Right lung (tissue), 5 donors: Measurements from ENCODE around the gene RFX8. TPM values are rescaled to one million over a fixed set of nuclear protein-coding genes. Genes with fewer than 3 reads are reported as not detected.
"Not testable (repeated sequence)": the region's sequence is repeated elsewhere in the genome, so short reads cannot be mapped to it uniquely, and the experiment has no call there.

ENCODE experiments used
- DNase-seq, 2 donors: peaks; one replicate each; pipeline ENCODE4 v3.0.0-alpha.2; 2013
- polyA plus RNA-seq, 5 donors: library from polyadenylated mRNA; unstranded; fragments of 120-200 nt; gene quantifications; one replicate each; pipeline versions ENCODE4 v1.2.1 to v1.2.3, GENCODE V29; 2013; ENCODE audit warnings: inconsistent platforms in 1 of 5, low replicate concordance in 1 of 5; ENCODE audit not compliant: insufficient read length in 5 of 5, insufficient read depth in 1 of 5

Gene RFX8
- polyA plus RNA-seq, 5 donors: 0.91 to 1.1 (median 0.94) TPM

DNA sequence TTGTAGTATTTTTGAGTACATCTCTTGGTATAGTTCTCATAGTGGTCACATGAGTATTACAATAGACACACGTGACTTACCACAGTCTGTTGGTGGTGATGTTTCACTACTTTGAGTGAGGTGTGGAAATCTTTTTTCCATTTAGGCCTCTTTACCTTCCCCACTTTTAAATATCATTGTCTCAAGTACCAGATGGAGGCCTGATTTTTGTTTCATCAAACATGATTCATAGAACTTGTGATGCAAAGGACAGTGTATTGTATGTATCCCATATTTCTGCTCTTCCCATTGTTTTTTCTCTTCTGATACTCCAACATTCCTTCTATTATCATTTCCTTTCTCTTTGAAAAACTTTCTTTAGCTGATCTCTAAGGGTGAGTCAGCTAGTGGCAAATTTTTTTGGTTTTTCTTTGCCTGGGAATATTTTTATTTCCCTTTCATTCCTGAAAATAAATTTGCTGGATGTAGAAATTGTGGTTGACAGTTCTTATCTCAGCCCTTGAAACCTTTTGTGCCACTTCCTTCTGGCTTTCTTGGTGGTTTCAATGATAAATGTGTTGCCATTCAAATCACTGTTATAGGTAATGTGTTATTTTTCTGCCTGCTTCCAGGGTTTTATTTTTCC, 32.8 kb downstream of the RFX8 start:
- no peak for DNase-seq

DNA sequence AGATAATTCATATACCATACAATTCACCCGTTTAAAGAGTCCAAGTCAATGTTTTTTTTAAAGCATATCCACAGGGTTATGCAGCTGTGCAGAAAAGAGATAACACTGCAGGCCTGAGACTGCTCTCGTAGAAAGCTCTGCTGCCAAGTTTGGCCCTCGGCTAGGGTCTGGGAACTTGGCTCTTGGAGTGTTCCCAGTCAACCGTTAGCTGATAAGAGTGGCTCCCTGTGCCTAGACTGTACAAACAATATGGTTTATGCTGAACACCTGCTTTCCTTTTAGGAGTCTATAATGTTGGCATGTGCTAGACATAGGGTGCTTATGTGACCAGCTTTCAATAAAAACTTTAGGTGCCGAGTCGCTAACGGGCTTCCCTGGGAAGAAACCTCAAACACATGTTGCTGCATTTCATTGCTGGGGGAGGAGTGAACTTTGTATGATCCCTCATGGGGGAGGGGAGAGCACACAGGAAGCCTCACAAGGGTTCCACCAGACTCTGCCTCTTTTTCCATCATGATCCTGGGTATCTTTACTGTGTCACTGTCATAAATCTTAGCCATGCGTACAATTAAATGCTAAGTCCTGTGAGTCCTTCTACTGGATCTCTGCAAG, 34.7 kb downstream of the RFX8 start:
- peak in 1 of 2 donors; percentile 34 for DNase-seq

DNA sequence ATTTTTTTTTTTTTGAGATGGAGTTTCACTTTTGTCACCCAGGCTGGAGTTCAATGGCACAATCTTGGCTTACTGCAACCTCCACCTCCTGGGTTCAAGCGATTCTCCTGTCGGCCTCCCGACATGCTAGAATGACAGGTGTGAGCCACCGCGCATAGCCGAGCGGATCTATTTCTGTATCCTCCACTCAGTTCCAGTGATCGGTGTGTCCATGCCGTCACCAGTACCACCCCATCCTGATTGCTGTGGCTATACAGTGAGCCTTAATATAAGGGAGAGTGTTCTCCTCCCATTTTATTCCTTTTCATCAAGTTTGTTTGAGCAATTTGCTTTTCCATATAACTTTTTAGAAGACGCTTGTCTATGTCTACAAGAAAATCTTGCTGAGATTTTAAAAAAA, 35.2 kb downstream of the RFX8 start:
- DNase-seq: no peak

DNA sequence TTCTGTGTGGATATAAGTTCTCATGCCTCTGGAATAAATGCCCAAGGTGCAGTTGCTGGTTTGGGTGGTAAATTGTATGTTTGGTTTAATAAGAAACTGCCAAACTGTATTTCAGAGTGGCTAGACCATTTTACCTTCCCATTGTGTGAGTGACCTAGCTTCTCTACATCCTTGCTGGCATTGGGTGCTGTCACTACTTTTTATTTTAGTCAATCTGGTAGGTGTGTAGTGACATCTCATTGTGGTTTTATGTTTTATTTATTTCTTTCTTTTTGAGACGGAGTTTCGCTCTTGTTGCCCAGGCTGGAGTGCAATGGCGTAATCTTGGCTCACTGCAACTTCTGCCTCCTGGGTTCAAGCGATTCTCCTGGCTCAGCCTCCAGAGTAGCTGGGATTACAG, 36.4 kb downstream of the RFX8 start:
- DNase-seq: not testable (repeated sequence)

DNA sequence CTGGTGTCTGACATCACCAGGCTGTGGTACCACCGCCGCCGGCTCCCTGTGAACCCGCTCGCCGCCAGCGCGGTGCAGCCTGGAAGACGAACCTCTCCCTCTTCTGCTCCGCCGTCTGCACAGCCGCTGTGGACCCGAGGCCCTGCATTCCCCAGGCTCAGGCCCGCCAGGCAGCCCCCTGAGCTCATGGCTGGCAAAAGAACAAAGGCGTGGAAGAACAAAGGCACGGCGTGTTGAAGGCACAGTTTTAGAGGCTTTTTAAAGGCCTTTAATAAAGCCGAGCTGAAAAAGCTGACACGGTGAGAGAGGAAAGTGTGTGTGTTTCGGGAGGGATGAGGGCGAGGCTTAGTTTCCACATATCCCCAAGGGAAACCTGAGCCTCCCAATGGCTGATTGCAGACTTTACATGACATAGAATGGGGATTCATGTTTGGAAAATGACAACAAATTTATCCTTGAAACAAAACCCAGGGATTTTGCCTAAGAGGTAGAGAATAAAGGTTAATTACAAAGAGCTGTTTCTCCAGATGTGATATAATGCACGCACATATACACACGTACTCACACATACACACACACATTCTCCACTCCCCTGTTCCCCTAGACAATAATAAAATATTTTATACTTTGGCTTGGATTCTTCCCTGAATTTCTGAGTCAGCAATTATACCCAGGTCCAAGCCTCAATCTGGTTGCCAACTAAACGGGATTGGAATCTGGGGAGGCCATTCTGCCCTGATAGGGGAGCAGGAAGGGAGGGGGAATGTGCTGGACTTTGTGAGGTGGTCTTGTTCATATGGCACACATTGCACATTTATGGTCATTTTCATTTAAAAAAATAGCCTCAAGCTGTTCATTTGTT, 39.7 kb downstream of the RFX8 start:
- peak; percentile 25 to 28 for DNase-seq

DNA sequence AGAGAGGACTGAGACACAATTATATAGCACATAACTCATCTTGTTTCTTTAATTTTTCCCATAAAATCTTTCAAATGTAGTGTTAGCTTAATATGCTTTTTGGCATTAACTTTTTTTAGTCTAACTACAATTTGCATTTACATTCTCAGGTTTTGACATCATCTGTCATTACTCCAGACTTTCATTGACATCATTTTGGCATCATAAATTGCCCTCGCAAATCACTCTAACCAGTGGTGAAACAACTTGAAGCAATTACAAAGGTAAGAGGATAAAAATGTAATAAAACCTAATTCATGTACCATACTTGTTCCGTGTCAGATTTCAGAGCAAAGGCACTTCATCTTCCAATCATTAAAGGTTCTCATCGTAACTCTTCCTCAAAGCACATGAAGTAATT, 41.4 kb downstream of the RFX8 start:
- DNase-seq: no peak

DNA sequence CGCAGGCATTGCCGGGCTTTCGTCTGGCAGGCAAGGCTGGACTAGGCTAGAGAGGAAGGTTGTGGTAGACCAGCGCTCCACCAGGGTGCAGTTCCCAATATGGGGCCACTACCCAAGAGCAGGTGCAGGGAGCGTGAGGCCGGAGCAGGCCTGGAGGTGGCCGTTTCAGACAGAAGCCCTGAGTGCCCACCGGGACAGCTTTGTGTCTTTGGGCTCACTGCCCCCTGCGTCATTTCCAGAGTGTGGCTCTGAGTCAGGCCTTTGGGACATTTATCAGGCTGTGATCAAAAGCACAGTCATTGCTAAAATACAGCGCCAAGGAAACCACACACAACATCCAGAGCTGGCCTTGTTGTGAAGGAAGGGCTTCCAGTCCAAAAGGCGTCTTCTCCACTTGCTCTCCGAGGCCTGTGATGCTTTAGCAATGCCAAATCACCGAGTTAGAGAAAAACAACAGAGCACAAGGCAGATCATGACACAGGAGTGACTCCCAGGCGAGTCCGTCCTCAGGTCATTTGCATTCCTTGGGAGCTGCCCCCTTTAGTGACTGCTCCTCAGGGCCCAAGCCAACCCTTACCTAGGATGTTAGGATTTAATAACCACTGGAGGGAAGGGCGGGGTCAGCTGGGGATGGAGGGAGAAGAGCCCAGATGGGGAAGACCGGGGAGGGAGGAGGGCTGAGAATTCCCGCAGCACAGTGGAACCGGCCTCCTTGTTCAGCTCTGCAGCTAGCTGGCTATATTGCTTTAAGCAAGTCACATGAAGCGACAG, 42.3 kb downstream of the RFX8 start:
- DNase-seq: no peak

DNA sequence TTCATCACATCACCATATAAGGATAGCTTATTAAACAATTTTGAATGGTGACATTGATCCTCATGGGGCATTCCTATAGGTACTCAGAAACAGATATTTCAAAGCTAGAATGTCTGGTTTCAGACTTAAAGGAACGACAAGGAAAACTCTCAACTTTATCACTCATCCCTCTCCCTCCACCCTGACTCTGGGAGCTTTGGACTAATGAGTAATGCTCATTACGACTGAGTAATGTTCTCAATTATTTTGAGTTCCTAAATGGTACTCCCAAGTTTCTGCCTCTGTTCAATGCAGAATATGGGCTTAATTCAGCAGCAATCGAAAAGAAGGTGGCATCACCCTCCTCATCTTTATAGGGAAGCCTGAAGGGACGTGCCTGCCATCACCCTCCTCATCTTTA, 43.4 kb downstream of the RFX8 start:
- no peak for DNase-seq

DNA sequence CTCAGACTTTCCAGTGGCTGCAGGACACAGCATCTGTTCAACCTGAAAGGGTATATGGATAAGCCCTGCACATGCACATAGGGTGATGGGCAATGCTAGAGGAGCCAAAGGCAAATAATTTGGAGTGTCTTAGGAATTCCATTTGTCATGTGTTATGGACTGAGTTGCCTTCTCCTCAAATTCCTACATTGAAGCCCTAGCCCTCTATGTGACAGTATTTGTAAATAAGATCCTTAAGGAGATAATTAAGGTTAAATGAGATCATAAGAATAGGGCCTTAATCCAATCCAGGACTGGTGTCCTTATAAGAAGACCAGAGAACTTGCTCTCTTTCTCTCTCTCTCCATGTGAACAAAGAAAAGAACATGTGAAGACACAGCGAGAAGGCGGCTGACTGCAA, 44.8 kb downstream of the RFX8 start:
- DNase-seq: no peak

DNA sequence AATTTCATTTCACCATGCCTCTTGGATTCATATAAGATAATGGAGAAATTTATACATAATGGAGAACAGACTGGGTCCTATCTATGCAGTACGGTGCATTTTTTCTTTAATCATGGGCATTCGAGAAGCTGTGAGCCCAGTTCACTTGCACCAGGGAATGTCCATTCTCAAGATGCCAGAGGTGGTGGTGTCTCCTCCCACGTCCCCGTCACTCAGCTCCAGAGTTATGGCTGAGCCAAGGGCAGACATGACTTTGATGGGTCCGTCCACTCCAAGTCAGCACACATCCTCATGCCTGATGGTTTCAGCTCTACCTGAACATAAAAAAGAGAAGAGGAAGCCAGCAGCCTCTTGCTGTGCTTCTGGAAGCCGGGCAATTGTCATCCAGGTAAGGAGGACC, 45.5 kb downstream of the RFX8 start:
- no peak for DNase-seq

DNA sequence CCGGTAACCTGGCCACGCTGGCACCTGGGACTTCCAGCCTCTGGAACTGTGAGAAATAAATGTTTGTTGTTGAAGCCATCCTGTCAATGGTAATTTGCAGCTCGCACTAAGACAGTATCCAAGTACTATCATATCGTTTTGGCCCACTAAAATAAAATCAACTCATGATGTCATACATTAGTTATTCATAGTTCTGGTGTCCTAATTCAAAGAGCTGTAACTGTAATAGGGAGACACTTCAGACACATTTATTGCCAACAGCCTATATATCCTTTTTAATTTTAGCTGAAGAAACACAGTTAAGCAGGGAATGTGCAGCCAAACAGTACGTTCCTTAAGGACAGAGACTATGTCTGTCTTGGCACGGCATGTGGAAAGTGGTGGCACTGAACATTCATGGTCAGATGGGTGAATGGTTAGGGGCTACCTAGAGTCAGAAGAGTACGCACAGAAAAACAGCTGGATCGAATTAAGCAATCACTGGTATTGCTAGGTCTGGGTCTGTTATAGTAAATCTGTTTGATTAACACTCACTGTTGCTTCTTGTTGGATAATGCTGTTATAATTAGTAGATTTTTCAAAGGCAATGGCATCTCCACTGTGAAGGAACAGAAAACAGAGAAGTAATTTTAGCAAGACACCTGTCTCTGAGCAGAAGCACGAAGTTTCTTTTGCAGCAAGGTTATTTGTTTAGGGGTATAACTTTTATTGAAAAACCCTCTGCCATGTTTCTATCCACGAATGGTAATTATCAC, 46.3 kb downstream of the RFX8 start:
- DNase-seq: no peak

DNA sequence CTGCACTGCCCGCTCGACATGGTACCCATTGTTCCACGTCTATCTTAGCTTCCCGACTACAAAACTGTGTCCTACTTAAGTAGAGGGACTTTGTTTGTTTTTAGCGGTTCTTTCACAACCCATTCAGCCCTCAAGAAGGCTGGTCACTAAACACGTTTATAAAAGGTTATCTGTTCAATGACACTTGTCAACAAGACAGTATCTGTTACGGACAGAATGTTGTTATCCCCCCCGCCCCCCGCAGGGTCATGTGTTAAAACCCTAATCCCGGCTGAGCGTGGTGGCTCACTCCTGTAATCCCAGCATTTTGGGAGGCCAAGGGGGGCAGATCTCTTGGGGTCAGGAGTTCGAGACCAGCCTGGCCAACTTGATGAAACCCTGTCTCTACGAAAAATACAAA, 47.2 kb downstream of the RFX8 start:
- DNase-seq: no peak

DNA sequence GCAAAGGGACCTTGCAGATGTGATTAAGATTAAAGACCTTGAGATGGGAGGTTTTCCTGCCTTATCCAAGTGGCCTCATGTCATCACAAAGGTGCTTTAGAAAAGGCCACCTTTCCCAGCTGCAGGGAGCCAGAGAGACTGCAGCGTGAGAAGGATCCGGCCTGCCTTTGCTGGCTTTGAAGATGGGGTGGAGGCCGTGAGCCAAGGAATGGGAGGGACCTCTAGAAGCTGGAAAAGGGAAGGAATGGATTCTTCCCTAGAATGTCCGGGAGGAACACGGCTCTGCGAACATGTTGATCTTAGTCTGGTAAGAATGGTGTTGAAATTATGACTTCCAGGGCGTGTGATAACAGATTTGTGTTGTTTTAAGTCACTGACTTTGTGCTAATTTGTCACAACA, 47.7 kb downstream of the RFX8 start:
- DNase-seq: no peak

DNA sequence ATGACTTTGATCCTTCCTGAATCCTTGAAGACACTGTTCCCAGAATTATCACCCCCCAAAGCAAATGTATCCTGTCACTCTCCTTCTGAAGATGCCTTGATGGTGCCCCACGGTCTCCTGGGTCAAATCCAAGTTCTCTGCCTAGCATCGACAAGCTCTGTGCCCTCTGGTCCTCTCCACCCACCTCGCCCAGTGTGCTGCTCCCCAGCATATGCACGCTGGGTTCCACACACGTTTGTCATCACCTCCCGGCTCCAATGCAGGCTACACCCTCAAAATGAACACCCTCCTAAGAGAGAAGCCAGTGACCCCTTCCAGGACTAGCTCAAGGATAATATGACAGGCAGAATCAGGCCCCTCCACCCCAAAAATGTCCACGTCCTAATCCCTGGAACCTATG, 48.1 kb downstream of the RFX8 start:
- no peak for DNase-seq

DNA sequence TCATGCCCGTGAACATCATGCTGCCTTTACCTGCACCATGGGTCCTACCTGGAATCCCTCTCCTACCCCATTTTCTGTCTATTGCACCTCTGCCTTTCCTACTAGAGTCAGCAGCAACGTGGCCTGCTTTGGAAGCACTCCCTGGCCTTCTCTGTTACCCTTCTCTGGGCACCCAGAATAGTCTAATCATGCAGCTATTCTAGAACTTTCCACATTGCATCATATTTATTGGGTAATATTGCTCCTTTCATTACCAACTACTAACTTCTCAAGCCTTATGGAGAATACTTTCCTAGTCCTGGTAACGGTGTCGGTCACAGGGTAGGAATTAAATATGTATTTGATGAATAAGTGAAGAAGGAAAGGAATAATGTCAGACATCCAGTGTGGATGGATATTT, 54.3 kb downstream of the RFX8 start:
- no peak for DNase-seq

DNA sequence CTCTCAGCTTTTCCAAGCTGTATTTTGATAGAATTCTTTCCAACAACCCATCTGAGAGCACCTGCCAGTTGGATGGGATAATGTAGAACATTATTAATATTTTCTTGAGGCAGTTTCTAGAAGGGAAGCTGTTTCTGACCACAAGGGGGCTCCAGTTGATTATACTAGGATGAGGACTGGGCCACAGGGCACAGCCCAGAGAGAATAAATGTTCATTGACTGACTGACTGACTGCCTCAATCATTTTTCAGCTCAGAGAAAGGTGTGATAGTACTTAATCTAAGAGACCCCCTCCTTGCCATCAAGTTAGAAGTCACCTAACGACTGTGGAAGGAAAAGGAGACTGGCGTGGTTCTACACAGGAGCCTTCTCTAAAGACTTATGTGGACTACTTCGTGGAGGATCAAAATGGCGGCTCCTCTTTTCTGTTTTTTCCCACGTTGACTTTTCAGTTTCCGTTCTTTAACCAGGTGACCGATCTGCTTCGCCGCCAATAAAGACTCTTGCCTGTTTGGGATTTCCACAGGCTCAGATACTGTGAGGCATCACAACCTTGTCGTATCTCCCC, 55.7 kb downstream of the RFX8 start:
- DNase-seq: peak; percentile 31 to 55

DNA sequence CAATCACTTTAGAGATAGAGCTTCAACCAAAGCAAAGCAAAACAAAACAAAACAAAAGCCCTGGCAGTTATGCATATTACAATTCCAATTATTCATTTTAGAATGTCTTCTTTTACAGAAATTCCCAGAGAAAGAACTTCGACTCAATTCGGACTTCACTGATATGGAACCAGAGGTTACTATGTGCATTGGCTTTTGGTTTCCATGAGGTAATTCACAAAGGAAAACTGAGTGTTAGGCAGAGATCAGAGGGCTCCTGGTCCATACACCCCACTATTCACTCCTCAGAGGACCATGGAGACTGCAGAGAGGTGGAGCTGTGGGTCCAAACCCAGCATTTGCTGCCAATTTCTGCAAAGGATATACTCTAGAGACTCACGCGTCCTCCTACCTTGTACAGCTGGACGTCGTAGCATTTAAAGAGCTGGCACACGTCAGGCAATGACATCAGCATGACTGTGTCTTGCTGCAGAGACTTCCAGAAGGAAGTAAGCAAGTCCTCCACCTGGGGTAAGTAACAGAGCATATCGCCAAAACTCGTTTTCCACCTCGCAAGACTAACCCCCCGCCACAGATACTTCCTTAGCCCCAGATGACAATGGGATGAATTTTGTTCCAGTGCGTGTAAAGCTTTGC, 56.3 kb downstream of the RFX8 start:
- no peak for DNase-seq

DNA sequence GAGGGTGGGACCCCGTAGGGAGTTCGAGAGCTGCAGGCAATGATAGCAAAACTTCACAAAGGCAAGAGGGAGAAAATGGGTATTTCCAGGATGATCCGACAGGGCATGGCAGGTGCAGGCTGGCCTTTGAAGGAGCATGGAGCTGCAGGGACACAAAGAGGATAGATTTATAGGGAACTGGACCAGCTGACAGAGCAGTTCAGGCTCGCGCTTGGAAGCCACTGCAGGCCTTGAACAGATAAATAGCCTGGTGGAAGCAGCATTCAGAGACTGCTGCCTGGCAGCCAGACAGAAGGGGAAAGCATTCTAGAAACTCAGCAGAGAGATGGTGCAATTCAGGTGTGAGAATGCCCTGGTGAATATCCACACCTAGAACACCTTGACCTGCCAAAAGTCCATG, 58.3 kb downstream of the RFX8 start:
- DNase-seq: no peak

DNA sequence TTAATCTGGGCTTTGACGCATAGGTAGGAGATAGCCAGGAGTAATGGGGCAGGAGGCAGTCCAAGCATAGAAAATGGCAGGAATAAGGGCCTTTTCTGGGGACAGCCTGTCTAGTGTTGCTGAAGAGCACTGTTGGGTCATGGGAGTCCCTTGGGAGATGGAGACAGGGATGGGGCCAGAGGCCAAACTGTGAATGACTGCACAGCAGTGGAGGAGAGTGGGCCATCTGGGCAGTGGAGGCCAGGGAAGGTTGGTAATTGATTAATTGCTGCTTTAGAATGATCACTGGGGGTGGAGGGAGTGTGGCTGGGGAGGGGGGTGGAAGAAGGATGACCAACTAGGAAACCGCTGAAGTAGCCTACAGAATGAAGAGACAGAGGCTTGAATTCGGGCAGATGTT, 59.0 kb downstream of the RFX8 start:
- no peak for DNase-seq

DNA sequence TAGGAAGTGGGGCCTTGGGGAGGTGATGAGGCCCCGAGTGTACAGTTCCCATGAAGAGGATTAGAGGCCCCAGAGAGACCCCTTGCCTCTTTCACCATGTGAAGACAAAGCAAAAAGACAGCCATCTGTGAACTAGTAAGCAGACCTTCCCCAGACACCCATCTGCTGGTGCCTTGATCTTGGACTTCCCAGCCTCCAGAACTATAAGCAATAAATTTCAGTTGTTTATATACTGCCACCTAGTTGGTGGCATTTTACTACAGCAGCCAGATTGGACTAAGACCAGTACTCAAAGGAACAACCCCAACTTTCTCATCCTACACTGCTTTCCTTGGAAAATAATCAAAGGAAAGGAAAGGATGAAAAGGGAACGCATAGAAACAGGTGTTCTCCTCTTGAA, 59.7 kb downstream of the RFX8 start:
- no peak for DNase-seq
